Measurements from ENCODE around the gene TMTC1.

The TMTC1 gene

GRCh38 chr12:29516431-29516875 is 267.3 kb downstream of the TMTC1 start:
- TF ChIP-seq CTCF (IDR thresholded peaks at IDR 0.05) = no peak

GRCh38 chr12:29510591-29511185 is 273.1 kb downstream of the TMTC1 start:
- Histone ChIP-seq H3K79me2 (no peaks in the 10 kb centered on the region), H3K4me1 (no peaks in the 10 kb centered on the region), H3K9ac (no peak overlapping the region), H3K4me2 (ENCODE audit: low read length) (no peak overlapping the region), H3K4me3 (ENCODE audit: low read depth, low read length) (no peak overlapping the region), H3K36me3 (ENCODE audit: control insufficient read depth, insufficient read depth, low read length) (no peaks in the 10 kb centered on the region), H2AFZ (no peak overlapping the region), H3K9me3 (ENCODE audit: control insufficient read depth, low read length) (no peaks in the 10 kb centered on the region), H3K27me3 (ENCODE audit: control insufficient read depth, insufficient read depth, low read length) (no peaks in the 10 kb centered on the region), H3K27ac (no peak overlapping the region)
- no peak for TF ChIP-seq CTCF (IDR thresholded peaks at IDR 0.05)

More at GRCh38 chr12:29516431-29516875, 267.3 kb downstream of the TMTC1 start:
- Histone ChIP-seq H3K9ac (no peak overlapping the region), H3K4me1 (peaks cover 2% of the 10 kb centered on the region), H3K27ac (no peak overlapping the region), H3K9me3 (ENCODE audit: control insufficient read depth, low read length) (no peaks in the 10 kb centered on the region), H3K27me3 (ENCODE audit: control insufficient read depth, insufficient read depth, low read length) (no peaks in the 10 kb centered on the region), H2AFZ (no peak overlapping the region), H3K36me3 (ENCODE audit: control insufficient read depth, insufficient read depth, low read length) (no peaks in the 10 kb centered on the region), H3K4me2 (ENCODE audit: low read length) (no peak overlapping the region), H3K79me2 (no peaks in the 10 kb centered on the region), H3K4me3 (ENCODE audit: low read depth, low read length) (no peak overlapping the region)

- Histone ChIP-seq H3K27ac (no peak overlapping the region), H3K9me3 (ENCODE audit: control insufficient read depth, low read length) (no peaks in the 10 kb centered on the region), H3K9ac (no peak overlapping the region), H3K4me2 (ENCODE audit: low read length) (no peak overlapping the region), H3K27me3 (ENCODE audit: control insufficient read depth, insufficient read depth, low read length) (no peaks in the 10 kb centered on the region), H3K4me3 (ENCODE audit: low read depth, low read length) (no peak overlapping the region), H2AFZ (no peak overlapping the region), H3K4me1 (no peaks in the 10 kb centered on the region), H3K36me3 (ENCODE audit: control insufficient read depth, insufficient read depth, low read length) (no peaks in the 10 kb centered on the region), H3K79me2 (no peaks in the 10 kb centered on the region)
- no peak for TF ChIP-seq CTCF (IDR thresholded peaks at IDR 0.05)
Observed at GRCh38 chr12:29509503-29509902, 274.2 kb downstream of the TMTC1 start.

- H3K4me3 ChIP-seq (ENCODE audit: low read depth, low read length) = no peak overlapping the region
- H3K4me2 ChIP-seq (ENCODE audit: low read length) = no peak overlapping the region
- H3K9ac ChIP-seq = no peak overlapping the region
- H3K36me3 ChIP-seq (ENCODE audit: control insufficient read depth, insufficient read depth, low read length) = no peaks in the 10 kb centered on the region
- no peak for TF ChIP-seq CTCF (IDR thresholded peaks at IDR 0.05)
- no peaks in the 10 kb centered on the region for H3K27me3 ChIP-seq (ENCODE audit: control insufficient read depth, insufficient read depth, low read length)
- H3K79me2 ChIP-seq = no peaks in the 10 kb centered on the region
- no peak overlapping the region for H2AFZ ChIP-seq
- H3K27ac ChIP-seq = no peak overlapping the region
- no peaks in the 10 kb centered on the region for H3K9me3 ChIP-seq (ENCODE audit: control insufficient read depth, low read length)
- H3K4me1 ChIP-seq = no peaks in the 10 kb centered on the region
Observed at GRCh38 chr12:29508949-29509348, 274.8 kb downstream of the TMTC1 start.

GRCh38 chr12:29505122-29505521 is 278.6 kb downstream of the TMTC1 start:
- no peaks in the 10 kb centered on the region for H3K79me2 ChIP-seq
- no peak overlapping the region for H3K27ac ChIP-seq
- TF ChIP-seq CTCF (IDR thresholded peaks at IDR 0.05) = no peak
- H3K27me3 ChIP-seq (ENCODE audit: control insufficient read depth, insufficient read depth, low read length) = no peaks in the 10 kb centered on the region
- no peaks in the 10 kb centered on the region for H3K36me3 ChIP-seq (ENCODE audit: control insufficient read depth, insufficient read depth, low read length)
- no peaks in the 10 kb centered on the region for H3K4me1 ChIP-seq
- H3K9me3 ChIP-seq (ENCODE audit: control insufficient read depth, low read length) = no peaks in the 10 kb centered on the region
- no peak overlapping the region for H3K9ac ChIP-seq
- no peak overlapping the region for H2AFZ ChIP-seq
- H3K4me3 ChIP-seq (ENCODE audit: low read depth, low read length) = no peak overlapping the region
- no peak overlapping the region for H3K4me2 ChIP-seq (ENCODE audit: low read length)
